ENCODE results near the gene MRS2.

DNA sequence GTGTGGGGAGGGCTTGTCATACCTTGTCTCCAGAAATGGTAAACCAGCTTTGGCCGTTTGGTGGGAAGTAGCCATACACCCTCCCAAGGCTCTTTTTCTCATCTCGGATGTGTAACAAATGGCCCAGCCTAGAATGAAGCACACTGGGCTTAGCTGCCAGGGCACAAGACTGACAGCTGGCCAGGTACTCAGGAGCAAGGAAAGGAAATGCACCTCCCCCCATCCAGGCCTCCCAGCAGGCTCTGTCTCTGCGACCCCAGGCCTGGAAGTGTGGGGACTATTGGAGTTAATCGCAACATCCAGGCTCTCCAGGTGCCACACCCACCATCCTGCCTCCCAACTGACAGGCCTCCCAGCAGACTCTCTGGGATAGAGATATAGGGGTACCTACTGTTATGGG, 43.0 kb downstream of the MRS2 start:
- TF ChIP-seq, protein P1, sequence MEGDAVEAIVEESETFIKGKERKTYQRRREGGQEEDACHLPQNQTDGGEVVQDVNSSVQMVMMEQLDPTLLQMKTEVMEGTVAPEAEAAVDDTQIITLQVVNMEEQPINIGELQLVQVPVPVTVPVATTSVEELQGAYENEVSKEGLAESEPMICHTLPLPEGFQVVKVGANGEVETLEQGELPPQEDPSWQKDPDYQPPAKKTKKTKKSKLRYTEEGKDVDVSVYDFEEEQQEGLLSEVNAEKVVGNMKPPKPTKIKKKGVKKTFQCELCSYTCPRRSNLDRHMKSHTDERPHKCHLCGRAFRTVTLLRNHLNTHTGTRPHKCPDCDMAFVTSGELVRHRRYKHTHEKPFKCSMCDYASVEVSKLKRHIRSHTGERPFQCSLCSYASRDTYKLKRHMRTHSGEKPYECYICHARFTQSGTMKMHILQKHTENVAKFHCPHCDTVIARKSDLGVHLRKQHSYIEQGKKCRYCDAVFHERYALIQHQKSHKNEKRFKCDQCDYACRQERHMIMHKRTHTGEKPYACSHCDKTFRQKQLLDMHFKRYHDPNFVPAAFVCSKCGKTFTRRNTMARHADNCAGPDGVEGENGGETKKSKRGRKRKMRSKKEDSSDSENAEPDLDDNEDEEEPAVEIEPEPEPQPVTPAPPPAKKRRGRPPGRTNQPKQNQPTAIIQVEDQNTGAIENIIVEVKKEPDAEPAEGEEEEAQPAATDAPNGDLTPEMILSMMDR (IDR thresholded peaks at IDR 0.05; ENCODE audit: insufficient read depth, low read length, poor library complexity, severe bottlenecking): no peak
- TF ChIP-seq EZH2phosphoT487 (conservative IDR thresholded peaks at IDR 0.05; ENCODE audit: low read length): no peak

Data from SU-DHL-6 (cell line).